CD4-positive, alpha-beta T cell treated with Interleukin-2 at 100 ng/mL for 4 hours (primary cell): ENCODE results near the gene PIEZO2.
"Not testable (repeated sequence)": the region's sequence is repeated elsewhere in the genome, so short reads cannot be mapped to it uniquely, and the experiment has no call there.

ENCODE experiments used
- DNase-seq: peaks from one replicate; pipeline ENCODE4 v3.0.0-alpha.2; 2020; ENCODE audit warnings: low spot score

PIEZO2 gene

DNA sequence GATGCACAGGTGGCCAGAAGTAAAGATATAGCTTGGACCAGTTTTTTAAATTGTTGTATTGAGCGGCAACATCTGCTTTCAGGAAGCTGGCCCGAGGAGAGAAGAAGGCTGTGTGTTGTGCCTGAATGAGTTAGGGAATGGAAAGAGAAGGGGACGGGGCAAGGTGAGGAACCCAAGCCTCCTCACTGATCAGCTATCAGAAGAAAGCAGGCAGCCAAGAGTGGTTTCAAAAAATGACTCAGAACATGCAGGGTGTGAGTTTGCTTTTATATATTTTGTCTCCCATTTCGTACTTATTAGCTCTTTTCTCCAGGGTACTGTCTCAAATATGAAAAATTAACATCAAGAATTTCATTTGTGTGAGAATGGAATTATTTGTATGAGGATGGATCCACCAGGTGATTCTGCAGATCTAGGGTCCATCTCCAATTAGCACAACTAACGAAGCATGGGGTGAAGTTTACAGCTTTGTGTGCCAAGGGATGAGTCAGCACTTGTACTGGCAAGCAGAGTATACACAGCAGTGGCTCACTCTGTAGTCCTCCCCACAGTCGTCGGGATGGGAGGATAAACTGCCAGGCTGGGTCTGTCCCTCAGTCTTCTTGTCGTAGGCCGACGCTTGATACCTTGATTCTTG lies 175.7 kb downstream of the PIEZO2 start:
- DNase-seq = no peak

DNA sequence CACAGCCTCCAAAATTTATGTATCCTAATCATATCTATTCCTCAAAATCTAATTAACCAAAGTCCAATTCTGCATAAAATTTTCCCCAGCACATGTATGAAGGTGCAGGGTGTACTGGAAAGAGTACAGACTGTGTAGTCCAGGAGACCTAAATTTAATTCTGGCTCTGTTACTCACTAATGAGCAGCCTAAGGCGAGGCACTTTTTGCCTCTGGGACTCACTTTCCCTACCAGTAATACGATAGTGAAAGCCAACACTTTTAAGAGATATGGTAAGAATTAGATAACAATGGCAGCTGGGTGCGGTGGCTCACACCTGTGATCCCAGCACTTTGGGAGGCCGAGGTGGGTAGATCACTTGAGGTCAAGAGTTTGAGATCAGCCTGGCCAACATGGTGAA lies 177.7 kb downstream of the PIEZO2 start:
- no peak for DNase-seq

GRCh38 chr18:10965119-10965518 lies 184.2 kb downstream of the PIEZO2 start:
- no peak for DNase-seq

DNA sequence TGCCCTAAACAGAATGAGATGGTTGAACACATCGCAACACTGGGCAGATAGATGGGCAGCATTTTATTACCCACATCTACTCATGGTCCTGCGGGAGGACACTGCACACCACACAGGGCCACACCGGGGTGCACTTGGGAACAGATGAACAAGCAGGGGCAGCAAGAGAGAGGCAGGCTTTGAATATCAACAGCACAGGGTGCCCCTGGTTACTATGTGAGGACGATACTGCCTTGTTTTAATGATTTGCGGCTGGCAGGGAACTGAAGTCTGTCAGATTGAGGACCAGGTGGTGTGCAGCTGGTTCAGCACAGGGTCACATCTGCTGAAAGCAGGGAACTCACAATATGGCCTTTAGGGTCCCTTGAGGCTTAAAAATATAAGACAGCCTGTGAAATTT lies 195.7 kb downstream of the PIEZO2 start:
- DNase-seq = no peak

DNA sequence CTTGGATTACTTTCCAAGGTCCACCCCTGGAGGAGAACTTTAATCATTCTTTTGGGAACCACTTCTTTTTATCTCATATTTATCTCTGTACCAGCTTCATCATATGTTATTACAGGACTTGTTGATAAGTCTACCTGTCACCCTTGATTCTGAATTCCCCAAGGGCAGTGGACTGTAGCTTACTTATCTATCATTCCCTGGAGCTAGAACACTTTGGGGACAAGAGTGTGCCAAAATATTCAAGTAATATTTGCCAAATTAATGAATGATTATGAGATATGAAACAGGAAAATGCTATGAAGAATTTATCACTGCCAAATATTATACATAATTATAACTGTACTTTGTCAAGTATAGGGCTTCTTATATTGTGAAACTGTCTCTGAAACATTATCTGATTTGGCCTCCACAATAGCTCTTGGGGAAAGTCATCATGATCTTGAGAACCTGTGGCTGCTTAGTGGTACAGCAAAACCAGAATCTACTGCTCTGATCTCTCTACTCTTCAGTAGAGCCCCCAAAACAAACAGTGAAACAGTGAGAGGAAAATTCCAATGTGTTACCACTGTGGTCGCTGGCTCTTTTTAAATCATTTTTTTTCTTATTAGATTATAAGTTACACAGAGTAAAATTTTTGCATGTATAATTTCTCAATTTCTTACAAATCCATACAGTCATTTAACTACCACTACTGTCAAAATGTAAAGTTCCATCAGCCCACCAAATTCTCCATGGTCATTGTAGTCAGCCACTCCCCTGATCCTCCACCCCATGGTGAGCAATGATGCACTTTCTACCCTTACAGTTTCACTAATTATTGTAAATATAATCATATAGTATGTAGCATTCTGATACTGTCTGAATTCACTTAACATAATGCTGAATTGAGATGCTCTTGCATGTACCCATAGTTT lies 197.5 kb downstream of the PIEZO2 start:
- DNase-seq = no peak

- no peak for DNase-seq
Measured at GRCh38 chr18:10950876-10951630, 198.3 kb downstream of the PIEZO2 start.

GRCh38 chr18:10950080-10950875 lies 199.1 kb downstream of the PIEZO2 start:
- no peak for DNase-seq

DNA sequence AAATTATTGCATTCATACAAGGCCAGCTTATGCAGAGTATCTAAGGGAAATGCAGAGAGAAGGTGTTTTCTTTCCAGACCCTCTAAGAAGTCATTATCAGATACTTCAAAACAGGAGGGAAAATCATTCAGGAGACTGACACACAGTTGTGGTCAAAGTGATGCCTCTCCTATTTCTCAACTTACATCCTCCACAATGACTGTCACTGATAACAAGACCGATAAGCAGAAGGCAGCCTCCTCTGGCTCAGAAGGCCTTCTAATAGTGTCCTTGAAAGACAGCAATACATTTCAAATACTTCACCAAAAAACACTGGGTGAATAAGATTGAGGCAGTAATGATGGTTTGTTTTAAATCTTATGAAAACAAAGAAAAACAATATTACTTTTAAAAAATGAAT lies 199.7 kb downstream of the PIEZO2 start:
- no peak for DNase-seq

- no peak for DNase-seq
Measured at GRCh38 chr18:10948421-10948820, 200.9 kb downstream of the PIEZO2 start.

DNA sequence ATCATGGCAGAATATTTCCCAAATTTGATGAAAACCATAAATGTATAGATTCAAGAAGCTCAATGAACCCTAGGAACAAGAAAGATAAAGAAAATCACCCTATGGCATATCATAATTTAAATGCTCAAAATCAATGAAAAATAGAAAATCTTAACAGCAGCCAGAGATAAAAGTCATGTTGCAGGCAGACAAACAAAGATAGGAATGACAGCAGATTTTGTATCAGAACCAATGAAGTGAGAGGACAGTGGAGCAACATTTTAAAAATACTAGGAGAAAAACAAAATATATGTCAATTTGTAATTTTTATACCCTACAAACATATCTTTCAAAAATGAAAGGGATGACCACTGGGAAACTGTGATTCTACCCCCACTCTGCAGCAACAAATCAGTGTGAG lies 203.3 kb downstream of the PIEZO2 start:
- no peak for DNase-seq

- DNase-seq = no peak
Measured at GRCh38 chr18:10942998-10943397, 206.4 kb downstream of the PIEZO2 start.

- DNase-seq = no peak
Measured at GRCh38 chr18:10939822-10940221, 209.5 kb downstream of the PIEZO2 start.

DNA sequence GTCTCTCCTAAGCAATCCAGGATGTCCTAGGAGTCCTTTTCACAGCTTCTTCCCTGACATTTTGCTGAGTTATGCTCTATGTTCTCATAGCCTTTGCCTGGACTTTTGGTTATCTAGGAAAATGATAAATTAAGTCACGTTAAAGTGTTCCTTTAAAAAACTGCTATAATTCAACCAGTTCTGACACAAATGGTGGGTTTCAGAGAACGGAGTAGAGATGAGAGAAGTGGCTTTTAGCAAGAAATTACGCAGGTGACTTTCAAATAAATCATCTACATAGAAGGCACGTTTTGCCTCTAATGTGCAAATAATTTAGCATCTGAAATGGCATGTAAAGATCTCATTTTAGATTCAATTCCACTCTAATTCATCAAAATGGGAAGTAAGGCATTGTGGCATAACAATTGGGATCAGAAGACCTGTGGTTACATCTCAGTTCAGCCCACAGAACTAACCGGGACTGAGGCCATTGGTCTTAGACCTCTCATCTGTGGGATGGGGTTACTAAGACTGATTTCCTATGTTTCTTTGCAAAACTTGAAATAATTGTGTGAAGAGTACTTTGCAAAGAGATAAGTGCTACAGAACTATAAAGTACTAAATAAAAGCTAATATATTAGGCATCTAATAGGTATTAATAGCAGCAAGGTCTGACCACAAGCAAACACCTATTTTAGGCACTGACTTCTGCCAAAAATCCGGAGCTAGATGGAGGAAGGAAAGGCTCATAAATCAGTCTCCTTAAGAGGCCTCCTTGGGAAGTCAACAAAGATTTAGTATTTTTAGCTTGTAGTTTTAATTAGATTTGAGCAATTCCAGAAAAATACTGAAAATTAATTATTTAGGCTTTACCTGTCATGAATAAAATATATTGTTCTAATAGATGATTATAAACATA lies 211.4 kb downstream of the PIEZO2 start:
- no peak for DNase-seq

DNA sequence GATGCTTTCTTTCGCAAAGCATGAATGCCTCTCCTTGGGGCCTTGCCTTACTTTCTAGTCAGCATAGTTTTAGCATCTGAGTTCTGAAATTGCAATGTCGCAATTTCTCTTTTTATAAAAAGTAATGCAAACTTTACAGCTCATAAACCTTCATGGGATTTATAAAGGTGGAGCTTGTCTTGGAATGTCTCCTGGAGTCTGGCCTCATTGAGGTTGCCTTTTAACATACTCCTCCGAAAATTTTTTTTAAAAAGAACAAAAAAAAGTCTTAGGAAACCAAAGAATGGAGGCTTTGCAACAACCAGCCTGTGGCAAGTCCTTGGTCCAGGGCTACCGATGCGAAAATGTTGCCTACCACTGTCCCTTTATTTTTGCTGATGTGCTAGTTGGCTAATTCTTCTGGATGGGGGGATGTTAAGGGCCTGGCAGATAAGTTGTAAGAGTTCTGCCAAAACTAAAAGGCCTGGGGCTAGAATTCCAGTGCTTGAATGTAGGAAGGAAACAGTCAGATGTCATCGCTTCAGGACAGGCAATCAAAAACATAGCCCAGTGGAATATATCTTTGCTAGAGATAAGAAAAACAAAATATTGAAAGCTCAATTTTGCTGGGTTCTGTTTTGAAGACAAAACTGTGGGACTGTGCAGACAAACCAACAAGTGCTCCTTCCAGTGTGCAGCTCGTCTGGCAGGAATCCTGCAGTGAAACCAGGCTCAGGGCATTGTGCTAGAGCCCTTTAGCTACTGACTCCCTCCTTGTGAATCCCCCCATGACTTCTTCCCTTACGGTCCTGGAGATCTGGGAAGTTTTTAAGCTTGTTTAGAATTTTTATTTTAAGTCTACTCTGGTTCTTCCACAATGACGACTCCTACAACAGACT lies 213.0 kb downstream of the PIEZO2 start:
- DNase-seq = no peak

GRCh38 chr18:10935588-10935987 lies 213.8 kb downstream of the PIEZO2 start:
- no peak for DNase-seq

DNA sequence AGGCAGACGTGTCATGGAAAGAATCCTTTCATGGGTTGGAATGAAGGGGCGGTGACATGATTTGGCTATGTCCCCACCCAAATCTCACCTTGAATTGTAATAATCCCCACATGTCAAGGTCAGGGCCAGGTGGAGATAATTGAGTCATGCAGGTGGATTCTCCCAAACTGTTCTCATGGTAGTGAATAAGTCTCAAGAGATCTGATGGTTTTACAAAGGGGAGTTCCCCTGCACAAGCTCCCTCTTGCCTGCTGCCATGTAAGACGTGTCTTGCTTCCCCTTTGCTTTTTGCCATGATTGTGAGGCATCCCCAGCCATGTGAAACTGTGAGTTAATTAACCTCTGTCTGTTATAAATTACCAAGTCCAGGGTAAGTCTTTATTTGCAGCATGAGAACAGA lies 215.7 kb downstream of the PIEZO2 start:
- DNase-seq = not testable (repeated sequence)

DNA sequence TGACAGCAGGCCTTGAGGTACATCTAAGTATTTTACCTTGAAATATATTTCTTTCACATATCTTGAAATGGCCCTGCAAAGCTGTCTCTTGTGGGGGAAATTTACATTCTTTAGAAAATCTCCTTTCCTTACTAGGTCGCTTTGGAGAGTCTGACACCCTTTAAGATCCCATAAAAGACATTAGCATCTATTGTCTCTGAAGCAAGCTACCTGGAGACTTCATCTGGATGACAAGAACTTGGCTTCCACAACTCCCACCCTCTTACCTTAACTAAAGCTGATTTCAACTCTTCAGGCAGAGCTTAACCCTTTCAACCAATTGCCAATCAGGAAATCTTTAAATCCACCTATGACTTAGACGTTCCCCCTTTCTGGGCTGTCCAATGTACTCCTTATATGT lies 219.3 kb downstream of the PIEZO2 start:
- no peak for DNase-seq

DNA sequence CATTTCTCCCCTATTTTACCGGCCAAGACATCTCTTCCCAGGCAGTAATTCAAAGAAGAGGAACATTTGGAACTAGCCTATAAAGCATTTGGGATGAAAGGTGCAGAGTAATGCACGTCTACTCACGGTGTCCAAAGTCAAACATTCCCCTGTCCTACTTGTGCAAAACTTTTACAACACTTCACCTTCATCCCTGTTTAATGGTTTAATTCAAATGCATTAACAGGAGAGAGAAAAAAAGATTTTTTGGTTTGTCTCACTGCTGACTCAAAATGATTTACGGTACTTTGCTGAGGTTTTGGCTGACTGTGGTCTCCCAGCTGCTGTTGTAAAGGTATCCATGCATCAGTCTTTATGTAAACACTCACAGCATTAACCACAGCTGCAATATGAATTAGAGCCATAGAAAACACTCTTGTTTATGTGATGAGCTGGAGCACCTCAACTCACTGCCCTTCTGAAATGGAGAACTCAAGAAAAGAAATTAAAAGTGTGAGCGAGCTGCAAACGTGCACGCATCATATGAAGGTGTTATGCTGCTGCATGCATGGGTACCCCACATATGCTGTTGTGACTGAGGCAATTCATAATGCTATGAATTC lies 220.5 kb downstream of the PIEZO2 start:
- DNase-seq = no peak

GRCh38 chr18:10928011-10928771 lies 221.2 kb downstream of the PIEZO2 start:
- no peak for DNase-seq
